HG03558 (cell line): Measurements from ENCODE around the gene GPC3.
A peak's percentile ranks its signal among the peaks of the same experiment; 100 is the strongest.

Experiments used
- ATAC-seq: cut with Tn5 transposase; IDR thresholded peaks from one replicate; pipeline ENCODE4 v1.9.1; 2021; ENCODE audit warnings: moderate number of reproducible peaks; ENCODE audit not compliant: unreplicated experiment; ENCODE audit errors: extremely low read depth

The GPC3 gene

GRCh38 chrX:133935076-133935475, 50.3 kb downstream of the GPC3 start:
- ATAC-seq: no peak

- ATAC-seq: no peak
Observed at GRCh38 chrX:133933316-133933715, 52.1 kb downstream of the GPC3 start.

GRCh38 chrX:133929836-133930464, 55.4 kb downstream of the GPC3 start:
- ATAC-seq: no peak

- ATAC-seq: no peak
Observed at GRCh38 chrX:133928365-133928764, 57.0 kb downstream of the GPC3 start.

GRCh38 chrX:133926809-133927208, 58.6 kb downstream of the GPC3 start:
- no peak for ATAC-seq

- ATAC-seq: no peak
Observed at GRCh38 chrX:133926099-133926498, 59.3 kb downstream of the GPC3 start.

GRCh38 chrX:133924548-133924947, 60.8 kb downstream of the GPC3 start:
- ATAC-seq: no peak

- no peak for ATAC-seq
Observed at GRCh38 chrX:133923548-133923947, 61.8 kb downstream of the GPC3 start.

GRCh38 chrX:133923113-133923512, 62.3 kb downstream of the GPC3 start:
- ATAC-seq: peak; percentile 41

- ATAC-seq: no peak
Observed at GRCh38 chrX:133922390-133922771, 63.0 kb downstream of the GPC3 start.

- ATAC-seq: no peak
Observed at GRCh38 chrX:133921764-133922389, 63.5 kb downstream of the GPC3 start.

- ATAC-seq: no peak
Observed at GRCh38 chrX:133921086-133921485, 64.3 kb downstream of the GPC3 start.

GRCh38 chrX:133918361-133918771, 67.0 kb downstream of the GPC3 start:
- ATAC-seq: no peak

GRCh38 chrX:133916984-133917722, 68.2 kb downstream of the GPC3 start:
- no peak for ATAC-seq

- no peak for ATAC-seq
Observed at GRCh38 chrX:133913658-133914388, 71.6 kb downstream of the GPC3 start.

- no peak for ATAC-seq
Observed at GRCh38 chrX:133913009-133913408, 72.4 kb downstream of the GPC3 start.

GRCh38 chrX:133911825-133912495, 73.4 kb downstream of the GPC3 start:
- no peak for ATAC-seq

- no peak for ATAC-seq
Observed at GRCh38 chrX:133910539-133910938, 74.9 kb downstream of the GPC3 start.

- ATAC-seq: no peak
Observed at GRCh38 chrX:133909888-133910287, 75.5 kb downstream of the GPC3 start.

GRCh38 chrX:133908223-133908955, 77.0 kb downstream of the GPC3 start:
- ATAC-seq: no peak
